ENCODE data around the gene MTRR.

- TF ChIP-seq REST (IDR thresholded peaks at IDR 0.05; ENCODE audit: insufficient replicate concordance, low read depth), result no peak
- no peak for TF ChIP-seq CTCF (IDR thresholded peaks at IDR 0.05; ENCODE audit: insufficient read depth, low read length)
- TF ChIP-seq POLR2AphosphoS5 (IDR thresholded peaks at IDR 0.05; ENCODE audit: low read depth), result no peak
- no peak for TF ChIP-seq SPI1 (IDR thresholded peaks at IDR 0.05; ENCODE audit: borderline replicate concordance, low read depth)
These were observed 34.0 kb downstream of the MTRR start for GRCh38 chr5:7902666-7903625.
